ENCODE results near the gene PTER.

PTER gene

DNA sequence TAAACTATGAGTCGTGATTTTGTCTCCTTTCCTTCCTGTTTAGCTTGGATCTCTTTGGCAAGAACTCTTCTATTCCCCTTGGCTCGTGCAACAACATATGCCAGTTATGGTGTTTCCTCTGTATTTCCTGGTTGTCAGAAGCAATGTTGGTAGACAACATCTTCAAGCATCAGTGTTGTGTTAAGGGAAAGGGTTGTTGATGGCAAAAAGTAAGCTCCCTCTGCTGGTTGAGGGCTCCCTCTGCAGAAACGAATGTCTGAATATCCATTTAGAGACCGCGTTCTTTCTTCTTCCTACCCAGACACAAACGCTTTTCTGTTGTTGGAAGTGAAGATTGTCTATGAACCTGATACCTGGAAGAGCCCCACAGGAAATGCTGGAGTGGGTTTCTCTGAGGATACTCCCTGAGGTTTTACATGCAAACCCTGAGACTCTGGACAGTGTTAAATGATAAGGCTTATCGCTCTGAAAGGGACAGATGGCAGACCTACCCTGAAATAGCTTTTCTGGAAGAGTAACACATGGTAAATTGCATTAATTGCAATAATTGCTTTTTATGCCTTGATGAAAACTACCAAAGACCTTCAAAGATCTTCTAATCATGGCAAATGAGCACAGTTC lies 108.4 kb downstream of the PTER start:
- DNase-seq: peak; percentile 29

GRCh38 chr10:16547973-16548372 lies 111.2 kb downstream of the PTER start:
- DNase-seq: no peak

DNA sequence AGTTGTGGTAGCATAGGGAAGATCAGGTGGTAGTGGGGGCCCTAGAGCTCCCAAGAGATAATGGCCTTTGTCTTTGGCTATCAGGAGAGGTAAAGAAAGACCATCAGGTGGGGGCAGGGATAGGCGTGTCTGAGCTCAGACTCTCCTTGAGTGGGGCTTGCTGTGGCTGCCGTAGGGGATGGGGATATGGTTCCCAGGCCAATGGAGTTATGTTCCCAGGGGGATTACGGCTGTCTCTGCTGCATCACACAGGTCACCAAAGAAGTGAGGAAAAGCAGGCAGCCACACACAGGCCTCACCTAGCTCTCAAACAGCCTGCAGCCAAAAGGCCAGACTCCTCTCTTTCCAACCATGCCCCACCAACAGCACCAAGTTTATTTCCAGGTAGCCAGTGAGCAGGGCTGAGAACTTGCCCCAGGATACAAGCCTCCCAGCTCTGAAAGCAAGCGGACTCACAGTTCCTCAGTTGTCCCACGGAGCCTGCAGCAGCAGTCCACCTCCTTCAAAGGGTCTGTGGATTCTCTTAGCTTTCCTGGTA lies 122.5 kb downstream of the PTER start:
- DNase-seq: no peak

DNA sequence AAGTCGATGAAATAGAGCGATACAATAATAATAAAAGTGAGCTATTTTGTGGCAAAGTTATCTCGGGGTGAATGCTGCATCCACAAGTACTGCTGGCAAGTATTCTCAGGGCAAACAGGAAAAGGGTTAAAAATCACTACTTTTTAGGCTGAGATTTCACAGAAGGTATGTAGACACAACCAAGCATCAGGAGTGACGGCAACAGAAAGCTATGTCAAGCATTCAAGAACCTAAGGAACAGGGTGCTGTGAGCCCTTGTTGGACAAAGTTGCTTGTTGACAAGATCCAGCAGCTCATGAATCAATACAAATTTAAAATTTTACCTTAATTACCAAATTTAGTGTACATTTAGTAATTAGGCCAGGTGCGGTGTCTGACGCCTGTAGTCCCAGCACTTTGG lies 126.1 kb downstream of the PTER start:
- no peak for DNase-seq

All from NCI-H1694 (cell line).